HepG2 (cell line): ENCODE results near the gene CEP83. TPM values are rescaled to one million over a fixed set of nuclear protein-coding genes. Genes with fewer than 3 reads are reported as not detected.

Source experiments
- IKZF4 ChIP-seq: sonication (generic); formaldehyde crosslinking; IDR thresholded peaks from 2 replicates; pipeline ENCODE4 v1.5.1; 2020; ENCODE audit warnings: borderline replicate concordance, mild to moderate bottlenecking, low read depth, missing genetic modification reagents; ENCODE audit errors: not compliant biosample characterization
- MED8 ChIP-seq: sonication (generic); formaldehyde crosslinking; IDR thresholded peaks from 2 replicates; pipeline ENCODE4 v1.8.1; 2023; ENCODE audit warnings: mild to moderate bottlenecking, missing genetic modification reagents; ENCODE audit not compliant: insufficient replicate concordance
- MIER2 ChIP-seq: IDR thresholded peaks from 2 replicates; pipeline ENCODE4 v1.6.1; 2016; ENCODE audit warnings: missing biosample characterization, missing genetic modification reagents
- MTA1 ChIP-seq: sonication (generic); formaldehyde crosslinking; IDR thresholded peaks from 2 replicates; pipeline ENCODE4 v1.4.0; 2020; ENCODE audit warnings: missing genetic modification reagents, mild to moderate bottlenecking, borderline replicate concordance
- NFATC3 ChIP-seq: sonication (generic); formaldehyde crosslinking; IDR thresholded peaks from 2 replicates; pipeline ENCODE4 v1.5.1; 2020; ENCODE audit warnings: mild to moderate bottlenecking, missing genetic modification reagents
- NFYC ChIP-seq: IDR thresholded peaks from 2 replicates; pipeline ENCODE4 v1.6.1; 2016; ENCODE audit warnings: missing genetic modification reagents, missing compliant biosample characterization
- PATZ1 ChIP-seq: sonication (generic); formaldehyde crosslinking; IDR thresholded peaks from 2 replicates; pipeline ENCODE4 v1.4.0; 2020; ENCODE audit warnings: missing genetic modification reagents
- SOX13 ChIP-seq, 3 experiments: fragments of 450-650 bp in 1 of 3; sonication (generic) in 1 of 3; formaldehyde crosslinking in 1 of 3; IDR thresholded peaks in 2 of 3; conservative IDR thresholded peaks in 1 of 3; 2 replicates each; pipeline versions ENCODE4 v1.5.0 to v1.6.1; 2016 to 2020; ENCODE audit warnings: antibody characterized with exemption in 1 of 3, mild to moderate bottlenecking in 1 of 3, missing compliant biosample characterization in 1 of 3, missing genetic modification reagents in 1 of 3, moderate library complexity in 1 of 3
- SP1 ChIP-seq, 2 experiments: fragments of 450-650 bp in 1 of 2; sonication (generic) in 1 of 2; formaldehyde crosslinking in 1 of 2; IDR thresholded peaks; 2 replicates each; pipeline versions ENCODE4 v1.4.0 to v1.6.1; 2016 to 2020; ENCODE audit warnings: missing genetic modification reagents in 1 of 2
- TCF12 ChIP-seq, 2 experiments: fragments of 450-650 bp in 1 of 2; sonication (generic) in 1 of 2; formaldehyde crosslinking in 1 of 2; IDR thresholded peaks; 2 replicates each; pipeline versions ENCODE4 v1.6.1 to v1.8.0; 2017 to 2022; ENCODE audit warnings: antibody characterized with exemption in 1 of 2, mild to moderate bottlenecking in 1 of 2, missing genetic modification reagents in 1 of 2, moderate library complexity in 1 of 2
- TEAD2 ChIP-seq: sonication (generic); formaldehyde crosslinking; IDR thresholded peaks from 2 replicates; pipeline ENCODE4 v1.9.0; 2021; ENCODE audit warnings: missing genetic modification reagents
- ZFP62 ChIP-seq: sonication (generic); formaldehyde crosslinking; IDR thresholded peaks from 2 replicates; pipeline ENCODE4 v1.4.0; 2020; ENCODE audit warnings: missing genetic modification reagents
- ZNF281 ChIP-seq: sonication (generic); formaldehyde crosslinking; IDR thresholded peaks from 2 replicates; pipeline ENCODE4 v1.4.0; 2020; ENCODE audit warnings: missing genetic modification reagents, borderline replicate concordance
- ZNF333 ChIP-seq: sonication (generic); formaldehyde crosslinking; IDR thresholded peaks from 2 replicates; pipeline ENCODE4 v1.4.0; 2020; ENCODE audit warnings: mild to moderate bottlenecking, missing genetic modification reagents, borderline replicate concordance
- ZNF414 ChIP-seq: sonication (generic); formaldehyde crosslinking; IDR thresholded peaks from 2 replicates; pipeline ENCODE4 v1.5.0; 2020; ENCODE audit warnings: missing genetic modification reagents
- ZNF567 ChIP-seq: sonication (generic); formaldehyde crosslinking; IDR thresholded peaks from 2 replicates; pipeline ENCODE4 v1.8.1; 2023; ENCODE audit warnings: mild to moderate bottlenecking, missing genetic modification reagents, borderline replicate concordance
- ZNF570 ChIP-seq: sonication (generic); formaldehyde crosslinking; IDR thresholded peaks from 2 replicates; pipeline ENCODE4 v1.4.0; 2020; ENCODE audit warnings: mild to moderate bottlenecking, missing genetic modification reagents, borderline replicate concordance
- ZNF615 ChIP-seq: sonication (generic); formaldehyde crosslinking; IDR thresholded peaks from 2 replicates; pipeline ENCODE4 v1.5.0; 2020; ENCODE audit warnings: mild to moderate bottlenecking, missing genetic modification reagents, borderline replicate concordance
- ZNF780A ChIP-seq: sonication (generic); formaldehyde crosslinking; IDR thresholded peaks from 2 replicates; pipeline ENCODE4 v1.8.0; 2022; ENCODE audit warnings: mild to moderate bottlenecking, missing genetic modification reagents, moderate library complexity
- polyA plus RNA-seq, 8 experiments: library from polyadenylated mRNA; depleted of rRNA in 3 of 8; stranded (reverse) in 7 of 8; unstranded in 1 of 8; fragments of >200 nt; fragmentation: Illumina TruSeq in 4 of 8; extraction: Trizol in 4 of 8; gene quantifications; 2 replicates each; pipeline versions ENCODE4 v1.2.1 to v1.2.3, GENCODE V29; 2011 to 2016; ENCODE audit warnings: low read depth in 4 of 8, missing spikeins in 1 of 8, mixed read lengths in 1 of 8; ENCODE audit not compliant: insufficient read depth in 1 of 8
- total RNA-seq, 5 experiments: library from RNA; depleted of rRNA; stranded (reverse); fragments of >200 nt; fragmentation: Illumina TruSeq; extraction: Trizol; gene quantifications; 2 replicates each; pipeline ENCODE4 v1.2.3, GENCODE V29; 2016; ENCODE audit warnings: low read depth in 1 of 5
- TF ChIP-seq, protein P1 (sequence below): sonication (generic); formaldehyde crosslinking; IDR thresholded peaks from 2 replicates; pipeline ENCODE4 v1.5.0; 2020; ENCODE audit warnings: missing genetic modification reagents, mild to moderate bottlenecking, borderline replicate concordance

The CEP83 gene
- total and polyA plus RNA-seq, 2 of the 13 experiments (the other 11 are each of a cell fraction or from before 2014, with no cell fraction given): 6.2 to 19.2 TPM

DNA sequence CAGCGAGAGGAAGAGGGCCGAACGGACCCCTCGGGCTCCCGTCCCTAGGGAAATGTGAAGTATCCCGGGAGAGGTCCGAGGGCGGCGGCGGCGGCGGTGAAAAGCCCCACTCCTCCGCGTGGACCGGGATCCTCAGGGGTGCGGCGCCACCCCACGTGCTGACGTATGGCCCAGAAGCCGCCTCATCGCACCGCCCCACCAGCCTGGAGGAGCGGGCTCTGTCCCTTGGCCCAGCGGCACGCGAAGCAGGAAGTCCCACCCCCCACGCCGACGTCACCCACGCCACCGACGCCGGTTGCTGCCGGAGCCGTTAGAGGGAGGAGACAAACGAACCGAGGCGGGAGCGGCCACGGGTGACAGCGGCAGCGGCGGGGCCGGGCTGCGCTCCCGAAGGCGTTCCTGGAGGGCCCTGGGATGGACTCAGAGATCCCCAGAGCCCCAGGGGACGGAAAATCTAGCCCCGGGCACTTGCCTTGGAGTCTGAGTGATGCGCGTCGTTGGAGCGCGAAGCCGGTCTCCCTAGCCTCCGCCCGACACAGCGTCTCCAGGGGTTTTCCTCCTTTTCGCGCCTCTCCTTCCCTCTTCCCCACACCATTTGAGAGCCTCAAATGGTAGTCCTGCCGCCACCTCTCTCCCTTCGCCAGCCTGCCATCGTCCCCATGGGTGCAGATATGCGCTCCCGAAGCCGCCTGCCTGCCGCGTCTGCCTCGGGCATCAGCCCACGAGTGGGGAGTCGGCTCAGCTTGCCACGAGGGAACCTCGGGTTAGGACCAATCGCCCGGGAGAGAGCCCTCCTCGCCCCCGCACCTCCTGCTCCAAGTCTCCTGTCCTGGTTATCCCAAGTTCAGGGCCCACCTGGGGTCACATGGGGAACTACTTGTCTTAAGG lies at the start of gene CEP83 (continued):
- TF ChIP-seq PATZ1 (CRISPR knock-in tag) (peak; percentile 66), MIER2 (no peak), NFYC (CRISPR knock-in tag) (peak; percentile 62), IKZF4 (CRISPR knock-in tag) (no peak), ZFP62 (CRISPR knock-in tag) (no peak), ZNF615 (no peak), ZNF567 (CRISPR knock-in tag) (peak; percentile 74; the same call in 1 of the 2 replicates), NFATC3 (no peak), SOX13 (IDR thresholded peaks at IDR 0.05) (no peak), SOX13 (CRISPR knock-in tag; conservative IDR thresholded peaks at IDR 0.05 in 1 of 2, IDR thresholded peaks at IDR 0.05 in 1 of 2) (no peak; a peak in 1 of 4 replicates), ZNF570 (CRISPR knock-in tag) (no peak), SP1 (IDR thresholded peaks at IDR 0.05) (no peak), SP1 (CRISPR knock-in tag; IDR thresholded peaks at IDR 0.05) (peak; percentile 64), MTA1 (peak; percentile 92), TEAD2 (CRISPR knock-in tag) (no peak), ZNF414 (CRISPR knock-in tag) (0 out of 2 replicates have a peak, but pooled peaks have one; percentile 34), TCF12 (IDR thresholded peaks at IDR 0.05) (no peak), TCF12 (CRISPR knock-in tag; IDR thresholded peaks at IDR 0.05) (peak; percentile 74), ZNF780A (CRISPR knock-in tag) (no peak), ZNF281 (CRISPR knock-in tag) (peak; percentile 35; the same call in 1 of the 2 replicates), ZNF333 (CRISPR knock-in tag) (peak; percentile 49; the same call in 1 of the 2 replicates), MED8 (CRISPR knock-in tag) (peak; percentile 64)
- TF ChIP-seq, protein P1, sequence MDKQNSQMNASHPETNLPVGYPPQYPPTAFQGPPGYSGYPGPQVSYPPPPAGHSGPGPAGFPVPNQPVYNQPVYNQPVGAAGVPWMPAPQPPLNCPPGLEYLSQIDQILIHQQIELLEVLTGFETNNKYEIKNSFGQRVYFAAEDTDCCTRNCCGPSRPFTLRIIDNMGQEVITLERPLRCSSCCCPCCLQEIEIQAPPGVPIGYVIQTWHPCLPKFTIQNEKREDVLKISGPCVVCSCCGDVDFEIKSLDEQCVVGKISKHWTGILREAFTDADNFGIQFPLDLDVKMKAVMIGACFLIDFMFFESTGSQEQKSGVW (CRISPR knock-in tag): peak; percentile 54; the same call in 1 of the 2 replicates
